Chondrocyte (in vitro differentiated cells): Measurements from ENCODE around the gene PEAK1. TPM values are rescaled to one million over a fixed set of nuclear protein-coding genes. Genes with fewer than 3 reads are reported as not detected.

Experiments
- DNase-seq: peaks from one replicate; pipeline ENCODE4 v3.0.0; 2021; ENCODE audit warnings: mixed read lengths, low spot score
- H3K27ac Mint-ChIP-seq: one replicate; pipeline ENCODE4 v1.8.0; 2021; ENCODE audit warnings: mild to moderate bottlenecking, moderate library complexity, mixed read lengths; ENCODE audit not compliant: unreplicated experiment
- H3K27me3 Mint-ChIP-seq: 2 replicates; pipeline ENCODE4 v1.8.0; 2021; ENCODE audit warnings: low read depth, mixed read lengths
- H3K36me3 Mint-ChIP-seq: 2 replicates; pipeline ENCODE4 v1.8.0; 2021; ENCODE audit warnings: low read depth, mixed read lengths
- H3K4me1 Mint-ChIP-seq: 2 replicates; pipeline ENCODE4 v1.8.0; 2021; ENCODE audit warnings: low read depth, mild to moderate bottlenecking, mixed read lengths
- H3K4me3 Mint-ChIP-seq: one replicate; pipeline ENCODE4 v1.8.0; 2021; ENCODE audit warnings: mild to moderate bottlenecking, moderate library complexity, mixed read lengths; ENCODE audit not compliant: unreplicated experiment
- H3K9me3 Mint-ChIP-seq: 2 replicates; pipeline ENCODE4 v1.8.0; 2021; ENCODE audit warnings: low read depth, mixed read lengths
- CTCF ChIP-seq: fragments of 200-600 bp; sonication (generic); IDR thresholded peaks from 2 replicates; pipeline ENCODE4 v1.5.0; 2021; ENCODE audit warnings: antibody characterized with exemption, mild to moderate bottlenecking, moderate library complexity
- total RNA-seq: library from RNA; stranded (reverse); gene quantifications from 3 replicates; pipeline ENCODE4 v1.2.1, GENCODE V29; 2021

PEAK1 gene
- total RNA-seq, 1 donor from 2014 or later = 143 TPM

- Mint-ChIP-seq H3K36me3 (no peaks in the 10 kb centered on the region), H3K4me1 (peaks cover 40% of the 10 kb centered on the region), H3K4me3 (no peak overlapping the region), H3K9me3 (no peaks in the 10 kb centered on the region), H3K27me3 (no peaks in the 10 kb centered on the region), H3K27ac (no peak overlapping the region)
- no peak for TF ChIP-seq CTCF
- DNase-seq = no peak
Measured at GRCh38 chr15:77425104-77425503, 5.2 kb upstream of the PEAK1 start.

- peaks cover 2% of the 10 kb centered on the region for H3K36me3 Mint-ChIP-seq
- no peaks in the 10 kb centered on the region for H3K9me3 Mint-ChIP-seq
- no peak for TF ChIP-seq CTCF
- no peak for DNase-seq
- H3K4me1 Mint-ChIP-seq = peaks cover 55% of the 10 kb centered on the region
- peak overlapping the region; percentile 98 for H3K27ac Mint-ChIP-seq
- peak overlapping the region; percentile 93 for H3K4me3 Mint-ChIP-seq
- H3K27me3 Mint-ChIP-seq = no peaks in the 10 kb centered on the region
Measured at GRCh38 chr15:77421370-77421700, 1.4 kb upstream of the PEAK1 start.

GRCh38 chr15:77420610-77421369 lies 886 bp upstream of the PEAK1 start, which contains the start of gene HMG20A:
Gene HMG20A (plus strand): TSS chr15:77420888. CDS start chr15:77458408, 37,520 bp downstream.
- Mint-ChIP-seq H3K9me3 (no peaks in the 10 kb centered on the region), H3K36me3 (peaks cover 2% of the 10 kb centered on the region), H3K4me3 (peak within 1 kb of the TSS; percentile 93), H3K4me1 (peaks cover 55% of the 10 kb centered on the region), H3K27ac (peak within 1 kb of the TSS; percentile 98), H3K27me3 (no peaks in the 10 kb centered on the region)
- no peak for TF ChIP-seq CTCF
- DNase-seq = no peak

GRCh38 chr15:77418966-77419835 lies 703 bp downstream of the PEAK1 start:
- Mint-ChIP-seq H3K4me1 (peaks cover 44% of the 10 kb centered on the region), H3K4me3 (peak overlapping the region; percentile 91), H3K36me3 (peaks cover 2% of the 10 kb centered on the region), H3K27ac (peak overlapping the region; percentile 96), H3K9me3 (no peaks in the 10 kb centered on the region), H3K27me3 (no peaks in the 10 kb centered on the region)
- peak; percentile 65 for TF ChIP-seq CTCF
- DNase-seq = no peak

GRCh38 chr15:77418391-77418965 lies 1.4 kb downstream of the PEAK1 start:
- peaks cover 2% of the 10 kb centered on the region for H3K36me3 Mint-ChIP-seq
- H3K27ac Mint-ChIP-seq = peak overlapping the region; percentile 96
- no peaks in the 10 kb centered on the region for H3K27me3 Mint-ChIP-seq
- DNase-seq = no peak
- TF ChIP-seq CTCF = no peak
- H3K9me3 Mint-ChIP-seq = no peaks in the 10 kb centered on the region
- peak overlapping the region; percentile 91 for H3K4me3 Mint-ChIP-seq
- H3K4me1 Mint-ChIP-seq = peaks cover 39% of the 10 kb centered on the region
